Dermis blood vessel endothelial cell (primary cell): ENCODE results near the gene MRPL45. TPM values are rescaled to one million over a fixed set of nuclear protein-coding genes. Genes with fewer than 3 reads are reported as not detected.
A peak's percentile ranks its signal among the peaks of the same experiment; 100 is the strongest.

Source experiments
- DNase-seq: peaks from one replicate; pipeline ENCODE4 v3.0.0; 2010
- total RNA-seq: library from RNA; depleted of rRNA; stranded (reverse); fragments of >200 nt; gene quantifications from 2 replicates; pipeline ENCODE4 v1.2.3, GENCODE V29; 2014

MRPL45 gene
- total RNA-seq, 1 donor from 2014 or later = 37.8 TPM

GRCh38 chr17:38349097-38349730, 52.2 kb downstream of the MRPL45 start:
- peak; percentile 91 for DNase-seq

GRCh38 chr17:38350035-38350434, 53.1 kb downstream of the MRPL45 start:
- DNase-seq = no peak

- peak; percentile 94 for DNase-seq
Measured at GRCh38 chr17:38351412-38352222, 54.6 kb downstream of the MRPL45 start, which contains the start of gene SOCS7. SOCS7 (plus strand) TSS chr17:38351844; CDS start chr17:38352053, 209 bp downstream.

GRCh38 chr17:38352245-38353085, 55.5 kb downstream of the MRPL45 start:
- peak; percentile 47 for DNase-seq

GRCh38 chr17:38353086-38353604, 56.2 kb downstream of the MRPL45 start:
- no peak for DNase-seq

- DNase-seq = no peak
Measured at GRCh38 chr17:38353668-38354067, 56.7 kb downstream of the MRPL45 start.

GRCh38 chr17:38354466-38354865, 57.5 kb downstream of the MRPL45 start:
- DNase-seq = no peak

GRCh38 chr17:38355251-38355650, 58.3 kb downstream of the MRPL45 start:
- DNase-seq = no peak

- no peak for DNase-seq
Measured at GRCh38 chr17:38357486-38358123, 60.6 kb downstream of the MRPL45 start.

- DNase-seq = no peak
Measured at GRCh38 chr17:38358586-38359513, 61.9 kb downstream of the MRPL45 start.

GRCh38 chr17:38361694-38362465, 64.9 kb downstream of the MRPL45 start:
- DNase-seq = no peak

GRCh38 chr17:38363016-38363415, 66.0 kb downstream of the MRPL45 start:
- DNase-seq = no peak

- no peak for DNase-seq
Measured at GRCh38 chr17:38364741-38365140, 67.8 kb downstream of the MRPL45 start.

- DNase-seq = no peak
Measured at GRCh38 chr17:38369124-38369886, 72.3 kb downstream of the MRPL45 start.

Other genes starting within 250 kb of the MRPL45 start
- 0.56 TPM in 1 of 2 replicates, not detected in the other for gene TBC1D3C, start 228.5 kb upstream of the MRPL45 start, total RNA-seq
- not detected in 2 replicates for gene TBC1D3E, start 169.2 kb upstream of the MRPL45 start, total RNA-seq
- not detected in 2 replicates for gene TBC1D3, start 104.6 kb upstream of the MRPL45 start, total RNA-seq
- not detected in 2 replicates for gene GPR179, start 46.8 kb downstream of the MRPL45 start, total RNA-seq
- gene SOCS7, start 54.7 kb downstream of the MRPL45 start, total RNA-seq = 7.0 and 8.3 TPM in 2 replicates
- gene ARHGAP23, start 131.3 kb downstream of the MRPL45 start, total RNA-seq = 34.9 and 104 TPM in 2 replicates